ENCODE results near the gene HEPN1.
A peak's percentile ranks its signal among the peaks of the same experiment; 100 is the strongest.

Gene HEPN1

DNA sequence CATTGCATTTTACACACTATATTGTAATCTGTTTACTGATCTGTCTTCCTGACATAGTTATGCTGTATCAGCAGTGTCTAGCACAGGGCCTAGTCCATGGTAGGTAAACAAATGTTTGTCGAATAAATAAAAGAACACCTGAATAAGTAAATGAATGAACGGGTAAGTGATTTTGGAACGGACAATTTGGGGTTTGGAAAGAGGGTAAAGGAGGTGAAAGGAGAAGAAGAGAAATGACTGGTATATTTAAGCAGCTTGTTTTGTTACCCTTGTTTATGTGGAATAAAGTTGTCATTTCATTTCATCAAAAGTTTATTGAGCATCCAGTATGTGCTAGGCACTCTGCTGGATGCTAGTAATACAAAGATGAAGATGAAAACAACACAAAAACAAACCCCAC lies at the start of gene HEPN1:
Gene HEPN1 (plus strand): TSS at position 301 of the 400 bp plus-strand sequence.
- no peak for DNase-seq

GRCh38 chr11:124869331-124869730 lies 49.7 kb upstream of the HEPN1 start:
- no peak for DNase-seq

DNA sequence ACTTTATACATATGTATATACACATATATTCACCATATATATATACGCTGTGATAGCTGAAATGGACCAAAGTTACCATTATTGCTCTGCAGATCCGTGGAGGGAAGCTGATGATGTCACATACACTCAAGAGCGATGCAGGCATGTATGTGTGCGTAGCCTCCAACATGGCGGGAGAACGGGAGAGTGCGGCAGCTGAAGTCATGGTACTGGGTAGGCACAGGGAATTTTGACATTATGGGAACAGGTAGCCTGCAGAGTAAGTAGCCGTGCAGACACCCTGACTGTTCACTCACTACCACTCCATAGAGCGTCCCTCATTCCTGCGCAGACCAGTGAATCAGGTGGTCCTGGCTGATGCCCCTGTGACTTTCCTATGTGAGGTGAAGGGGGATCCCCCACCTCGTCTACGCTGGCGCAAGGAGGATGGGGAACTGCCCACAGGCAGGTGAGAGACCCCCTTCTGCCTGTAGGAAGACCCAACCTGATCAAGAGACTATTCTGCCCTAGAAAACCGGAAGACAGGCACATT lies 49.1 kb upstream of the HEPN1 start:
- no peak for DNase-seq

DNA sequence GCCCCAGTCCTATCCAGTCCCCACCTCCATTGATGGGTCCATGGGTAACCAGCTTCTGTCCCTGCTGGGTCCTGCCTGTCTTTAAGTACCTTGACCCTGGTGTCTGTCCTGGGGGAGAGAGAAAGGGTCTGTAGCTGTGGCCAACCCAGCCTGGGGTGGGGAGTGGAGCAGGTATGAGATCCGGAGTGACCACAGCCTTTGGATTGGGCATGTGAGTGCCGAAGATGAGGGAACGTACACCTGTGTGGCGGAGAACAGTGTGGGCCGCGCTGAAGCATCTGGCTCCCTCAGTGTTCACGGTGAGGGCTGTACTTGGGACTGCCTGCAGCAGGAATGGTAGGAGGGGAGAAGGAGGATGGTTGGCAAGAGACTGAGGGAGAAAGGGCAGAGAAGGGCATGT lies 48.6 kb upstream of the HEPN1 start:
- DNase-seq: no peak

DNA sequence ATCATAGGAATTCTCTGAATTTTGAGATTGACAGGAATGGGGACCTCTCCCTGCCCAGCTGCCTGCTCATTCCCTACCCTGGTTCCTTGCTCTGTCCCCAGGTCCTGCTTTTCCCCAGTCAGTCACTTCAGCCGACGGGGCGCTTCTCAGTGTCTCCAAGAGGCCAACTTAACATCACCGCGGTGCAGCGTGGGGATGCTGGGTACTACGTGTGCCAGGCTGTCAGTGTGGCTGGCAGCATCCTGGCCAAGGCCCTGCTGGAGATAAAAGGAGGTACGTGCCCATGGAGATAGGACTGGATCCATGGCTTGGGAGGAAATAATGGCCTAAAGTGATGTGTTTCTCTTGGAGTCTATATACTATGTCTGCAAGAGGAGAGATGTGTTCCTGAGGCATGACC lies 46.8 kb upstream of the HEPN1 start:
- DNase-seq: no peak

DNA sequence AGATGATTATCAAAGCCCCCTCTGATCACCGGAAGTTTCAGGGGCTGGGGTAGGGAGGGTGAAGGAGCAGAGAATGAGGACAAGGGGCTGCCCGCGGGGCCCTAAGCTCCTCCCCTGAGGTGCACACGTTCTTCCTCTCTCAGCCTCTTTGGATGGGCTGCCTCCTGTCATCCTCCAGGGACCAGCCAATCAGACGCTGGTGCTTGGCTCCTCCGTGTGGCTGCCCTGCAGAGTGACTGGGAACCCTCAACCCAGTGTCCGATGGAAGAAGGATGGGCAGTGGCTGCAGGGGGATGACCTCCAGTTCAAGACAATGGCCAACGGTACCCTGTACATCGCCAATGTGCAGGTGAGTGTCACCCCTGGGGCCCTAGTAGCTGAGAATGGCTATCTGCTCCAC lies 46.3 kb upstream of the HEPN1 start:
- DNase-seq: no peak

DNA sequence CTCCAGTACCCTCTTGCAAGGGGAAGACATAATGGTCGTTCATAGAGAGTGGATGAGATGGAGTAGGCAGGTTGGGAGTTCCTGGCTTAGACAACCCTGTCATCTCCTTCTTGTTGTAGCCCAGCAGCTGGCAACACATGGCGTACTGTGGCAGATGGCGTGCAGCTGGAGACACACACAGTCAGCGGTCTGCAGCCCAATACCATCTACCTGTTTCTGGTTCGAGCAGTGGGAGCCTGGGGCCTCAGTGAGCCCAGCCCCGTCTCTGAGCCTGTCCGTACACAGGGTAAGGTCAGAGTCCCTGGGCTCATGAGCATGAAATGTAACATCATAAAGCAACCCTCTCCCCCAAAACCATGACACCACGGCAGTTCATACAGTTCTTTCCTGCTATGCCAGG lies 45.1 kb upstream of the HEPN1 start:
- no peak for DNase-seq

DNA sequence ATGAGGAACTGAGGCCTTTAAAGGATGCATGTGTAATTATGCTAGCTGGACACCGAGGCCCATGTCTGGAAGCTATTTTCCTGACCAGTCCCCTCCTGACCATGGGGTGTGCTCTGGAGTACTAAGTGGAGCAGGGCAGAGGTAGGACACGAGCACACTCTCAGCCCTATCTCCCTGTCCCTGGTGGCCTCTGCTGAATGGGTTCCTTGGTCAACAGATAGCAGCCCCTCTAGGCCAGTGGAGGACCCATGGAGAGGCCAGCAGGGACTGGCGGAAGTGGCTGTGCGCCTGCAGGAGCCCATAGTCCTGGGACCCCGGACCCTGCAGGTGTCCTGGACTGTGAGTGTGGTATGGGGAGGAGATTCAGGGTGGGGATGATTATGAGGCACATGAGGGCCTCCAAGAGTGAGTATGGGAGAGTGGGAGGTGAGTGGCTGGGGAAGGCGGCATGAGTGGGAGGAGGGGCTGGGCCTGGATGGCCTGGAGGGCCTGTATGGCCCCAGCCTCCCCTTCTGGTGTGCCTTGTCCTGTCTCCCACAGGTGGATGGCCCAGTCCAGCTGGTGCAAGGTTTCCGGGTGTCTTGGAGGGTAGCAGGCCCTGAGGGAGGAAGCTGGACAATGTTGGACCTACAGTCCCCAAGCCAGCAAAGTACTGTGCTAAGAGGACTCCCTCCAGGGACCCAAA lies 44.3 kb upstream of the HEPN1 start:
- no peak for DNase-seq

GRCh38 chr11:124875401-124875800 lies 43.6 kb upstream of the HEPN1 start:
- no peak for DNase-seq

DNA sequence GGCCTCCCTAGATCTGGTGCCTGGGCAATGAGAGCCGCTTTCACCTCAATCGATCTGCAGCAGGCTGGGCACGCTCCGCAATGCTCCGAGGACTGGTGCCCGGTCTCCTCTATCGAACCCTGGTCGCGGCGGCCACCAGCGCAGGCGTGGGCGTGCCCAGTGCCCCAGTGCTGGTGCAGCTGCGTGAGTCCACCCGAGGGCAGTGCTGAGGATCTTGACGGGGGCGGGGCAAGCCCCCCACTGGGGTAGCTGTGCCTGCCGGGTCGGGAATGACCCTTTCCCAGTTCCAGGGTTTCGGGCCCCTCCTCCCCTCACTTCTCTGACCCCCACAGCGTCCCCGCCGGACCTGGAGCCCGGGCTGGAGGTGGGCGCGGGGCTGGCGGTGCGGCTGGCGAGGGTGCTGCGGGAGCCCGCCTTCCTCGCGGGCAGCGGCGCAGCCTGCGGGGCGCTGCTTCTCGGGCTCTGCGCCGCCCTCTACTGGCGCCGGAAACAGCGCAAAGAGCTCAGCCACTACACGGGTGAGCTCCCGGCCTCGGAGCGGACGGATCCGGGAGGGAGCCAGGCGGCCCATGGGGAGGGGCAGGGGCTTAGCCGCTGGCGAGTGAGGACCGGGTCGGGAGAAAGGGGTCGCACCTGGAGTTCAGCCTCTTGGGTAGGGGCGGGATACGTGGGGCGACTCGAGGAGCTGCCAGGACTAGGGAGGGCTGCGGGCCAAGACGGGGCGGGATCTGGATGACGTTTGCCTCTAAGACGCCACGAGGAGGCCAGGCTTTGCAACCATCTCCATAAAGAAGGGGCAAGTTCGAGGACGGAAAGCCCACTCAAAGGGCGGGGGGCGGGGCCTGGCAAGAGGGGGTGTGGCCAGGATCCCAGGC lies 42.9 kb upstream of the HEPN1 start:
- peak; percentile 74 to 80 for DNase-seq

- no peak for DNase-seq
Measured at GRCh38 chr11:124876818-124877630, 42.0 kb upstream of the HEPN1 start.

- no peak for DNase-seq
Measured at GRCh38 chr11:124877631-124877909, 41.5 kb upstream of the HEPN1 start.

DNA sequence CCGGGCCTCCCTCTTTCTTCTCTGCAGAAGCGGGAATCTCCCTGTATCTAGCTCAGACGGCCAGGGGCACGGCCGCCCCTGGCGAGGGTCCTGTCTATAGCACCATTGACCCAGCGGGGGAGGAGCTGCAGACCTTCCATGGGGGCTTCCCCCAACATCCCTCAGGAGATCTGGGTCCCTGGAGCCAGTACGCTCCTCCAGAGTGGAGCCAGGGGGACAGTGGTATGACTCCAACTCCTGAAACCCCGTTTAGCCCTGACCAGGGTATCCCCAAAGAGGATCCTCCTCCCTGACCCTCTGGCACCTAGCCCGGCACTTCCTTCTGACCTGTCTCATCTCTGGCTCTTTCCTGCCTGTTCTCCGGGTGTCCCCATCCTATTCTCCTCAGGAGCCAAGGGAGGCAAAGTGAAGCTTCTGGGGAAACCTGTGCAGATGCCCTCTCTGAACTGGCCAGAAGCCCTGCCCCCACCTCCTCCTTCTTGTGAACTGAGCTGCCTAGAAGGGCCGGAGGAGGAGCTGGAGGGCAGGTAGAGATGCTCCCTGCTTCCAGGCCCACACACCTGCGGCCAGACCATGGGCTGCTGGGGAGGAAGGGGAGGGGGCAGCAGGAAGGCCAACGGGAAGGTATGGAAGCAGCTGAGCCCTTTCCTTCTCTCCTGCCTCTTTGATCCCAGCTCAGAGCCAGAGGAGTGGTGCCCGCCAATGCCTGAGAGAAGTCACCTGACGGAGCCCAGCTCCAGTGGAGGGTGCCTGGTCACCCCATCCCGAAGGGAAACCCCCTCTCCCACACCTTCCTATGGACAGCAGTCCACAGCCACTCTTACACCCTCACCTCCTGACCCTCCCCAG lies 40.9 kb upstream of the HEPN1 start:
- no peak for DNase-seq

GRCh38 chr11:124878759-124879492 lies 40.1 kb upstream of the HEPN1 start:
- DNase-seq: no peak

GRCh38 chr11:124879493-124880289 lies 39.4 kb upstream of the HEPN1 start:
- no peak for DNase-seq

GRCh38 chr11:124880290-124880611 lies 38.8 kb upstream of the HEPN1 start:
- no peak for DNase-seq

- no peak for DNase-seq
Measured at GRCh38 chr11:124880958-124881357, 38.1 kb upstream of the HEPN1 start.

- no peak for DNase-seq
Measured at GRCh38 chr11:124882339-124883071, 36.5 kb upstream of the HEPN1 start.

DNA sequence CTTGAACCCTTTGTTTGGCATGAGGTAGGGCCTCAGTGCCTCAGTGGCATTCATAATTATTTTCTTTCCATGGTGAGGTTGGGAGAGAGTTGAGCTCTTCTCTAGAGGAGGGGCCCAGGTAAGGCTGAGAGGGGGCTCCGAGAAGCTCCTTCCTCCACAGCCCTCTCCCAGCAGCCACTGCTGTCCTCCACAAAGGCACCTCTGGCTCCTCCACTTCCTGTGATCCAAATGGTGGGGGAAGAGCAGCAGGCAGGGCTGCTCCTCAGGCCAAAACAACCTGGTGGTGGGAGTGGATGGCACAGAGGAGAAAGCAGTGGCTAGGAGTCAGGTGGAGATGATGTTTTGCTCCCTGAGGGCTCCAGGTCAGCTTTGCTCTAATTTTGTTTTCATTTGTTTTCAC lies 34.7 kb upstream of the HEPN1 start:
- no peak for DNase-seq

DNA sequence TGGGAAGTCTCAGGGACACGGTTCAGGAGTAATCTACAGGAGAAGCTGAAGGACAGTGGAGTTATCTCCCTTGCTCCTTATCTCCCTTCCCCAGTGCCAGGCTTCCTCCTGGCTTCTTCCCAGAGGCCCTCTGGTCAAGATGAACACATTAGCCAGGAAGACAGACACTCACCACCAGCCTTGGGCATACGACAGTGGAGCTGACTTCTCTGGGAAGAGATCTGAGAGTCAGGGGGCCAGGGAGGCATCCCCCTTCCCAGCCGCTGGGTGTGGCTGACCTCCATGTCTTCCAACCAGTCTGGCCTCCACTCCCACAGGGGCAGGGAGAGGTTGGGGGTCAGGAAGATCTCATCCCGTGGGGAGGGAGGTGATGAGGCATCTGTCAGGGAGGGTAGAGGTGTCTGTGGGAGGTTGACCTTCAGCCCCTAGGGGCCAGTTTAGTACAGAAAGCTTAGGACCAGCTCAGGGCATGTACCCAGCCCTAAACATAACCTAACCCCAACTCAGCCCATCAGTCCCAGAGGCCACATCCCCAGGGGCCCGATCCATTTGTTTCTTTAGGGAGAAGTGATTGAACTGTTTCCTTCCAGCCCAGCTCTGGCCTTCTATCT lies 34.1 kb upstream of the HEPN1 start:
- no peak for DNase-seq
